ENCODE results near the gene ZFP36L1.

The ZFP36L1 gene

DNA sequence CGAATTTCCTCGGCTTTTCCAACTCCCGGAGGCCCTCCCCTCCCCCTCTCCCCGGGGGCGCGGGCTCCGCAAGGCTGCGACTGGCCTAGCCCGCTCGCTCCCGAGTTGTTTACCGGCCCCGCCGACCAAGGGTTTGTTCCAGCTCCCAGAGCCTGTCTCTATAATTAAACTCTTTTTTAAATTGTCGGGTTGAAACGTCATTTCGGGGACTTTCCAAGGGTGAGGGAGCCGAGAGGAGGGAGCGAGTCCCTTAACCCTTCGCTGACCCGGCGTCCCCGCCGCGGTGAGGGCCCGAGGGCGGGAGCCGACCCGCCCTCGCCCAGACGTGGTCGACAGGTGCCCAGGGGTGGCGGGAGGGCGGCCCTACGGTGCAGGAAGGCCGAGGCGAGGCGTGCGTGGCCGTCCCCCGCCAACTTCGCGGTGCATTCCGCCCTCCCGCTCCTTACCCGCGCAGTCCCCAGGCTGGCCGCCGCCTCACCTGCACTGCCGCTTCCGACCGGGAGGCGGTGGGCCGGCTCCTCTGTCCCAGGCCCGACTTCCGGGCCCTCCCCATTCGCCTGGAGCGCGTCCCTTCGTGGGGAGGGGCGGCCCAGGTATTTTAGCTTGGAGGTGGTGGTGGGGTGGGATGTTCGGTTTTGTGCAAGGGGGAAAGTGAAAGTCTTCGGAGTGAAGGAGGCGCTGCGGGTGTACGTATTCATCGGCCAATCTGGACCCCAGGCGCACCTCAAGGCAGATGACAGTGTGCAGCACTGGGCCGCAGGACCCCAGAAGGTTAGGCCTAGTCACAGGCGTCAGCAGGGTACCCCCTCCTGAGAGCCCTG, 2.9 kb upstream of the ZFP36L1 start:
- peak; percentile 79 for DNase-seq

DNA sequence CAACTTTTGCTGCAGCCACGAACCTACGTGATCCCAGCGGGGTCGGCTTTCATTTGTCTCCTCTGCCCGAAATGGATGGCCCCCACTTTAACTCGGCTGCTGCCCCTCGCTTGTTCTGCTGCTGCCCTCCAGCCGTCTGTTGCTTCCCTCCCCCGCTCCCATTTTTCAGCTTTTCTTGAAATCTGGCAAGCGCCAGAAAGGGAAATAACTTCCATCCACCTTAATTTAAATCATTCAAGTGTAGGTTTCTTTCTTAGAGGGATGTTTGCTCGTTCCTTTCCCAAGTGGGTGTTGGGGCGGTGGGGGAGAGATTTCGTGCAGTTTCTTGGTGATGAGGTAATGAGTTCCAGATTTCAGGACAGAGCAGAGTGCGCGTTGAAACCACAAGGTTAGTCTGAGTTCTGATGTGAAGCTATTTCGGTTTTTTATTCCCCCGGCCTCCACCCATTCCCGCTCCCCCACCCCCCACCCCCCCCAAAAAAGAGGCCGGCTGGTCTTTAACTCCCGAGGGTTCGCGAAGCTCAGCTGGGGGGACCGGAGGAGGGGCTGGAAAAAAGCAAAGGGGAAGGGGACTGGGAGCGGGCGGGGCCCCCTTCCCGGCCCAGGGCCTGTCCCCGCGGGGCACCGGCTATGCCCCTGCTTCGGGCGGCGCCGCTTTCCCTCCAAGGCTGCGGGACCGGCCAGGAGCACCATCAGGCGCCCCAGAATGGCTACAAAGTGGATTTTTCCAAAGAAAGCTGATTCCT, 2.2 kb upstream of the ZFP36L1 start:
- DNase-seq = peak; percentile 99

DNA sequence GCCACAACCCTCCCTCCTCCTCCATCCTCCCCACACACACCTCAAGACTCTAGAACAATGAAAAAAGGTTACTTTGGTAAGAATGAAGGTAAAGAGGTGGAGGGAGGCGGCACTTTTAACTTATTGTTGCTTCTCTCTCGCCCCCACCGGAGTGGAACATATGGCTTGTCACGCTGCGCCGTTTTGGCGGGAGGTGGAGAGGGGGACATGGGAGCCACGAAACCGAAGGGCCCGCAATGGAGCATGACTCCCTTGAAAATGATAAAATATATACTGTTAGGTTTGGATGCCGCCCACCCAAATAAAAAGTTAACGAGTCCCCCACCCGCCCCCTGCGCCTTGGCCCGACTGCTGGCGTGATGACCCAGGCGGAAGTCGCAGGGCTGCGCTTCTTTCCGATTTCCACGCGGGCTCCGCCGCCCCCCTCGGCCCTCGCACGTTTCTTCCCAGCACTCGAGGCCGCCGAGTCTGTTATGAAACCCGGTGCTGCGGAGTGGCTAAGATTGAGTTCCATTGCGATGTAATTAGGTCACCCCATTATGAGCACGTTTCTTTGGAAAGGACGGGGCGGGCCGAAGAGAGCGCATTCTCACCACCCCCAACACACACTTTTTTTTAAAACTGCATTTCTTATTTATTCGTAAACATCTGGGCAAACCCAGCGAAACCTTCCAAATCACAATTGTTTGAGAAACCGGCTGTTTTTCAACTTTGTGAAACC, 1.4 kb upstream of the ZFP36L1 start:
- DNase-seq = peak; percentile 97

DNA sequence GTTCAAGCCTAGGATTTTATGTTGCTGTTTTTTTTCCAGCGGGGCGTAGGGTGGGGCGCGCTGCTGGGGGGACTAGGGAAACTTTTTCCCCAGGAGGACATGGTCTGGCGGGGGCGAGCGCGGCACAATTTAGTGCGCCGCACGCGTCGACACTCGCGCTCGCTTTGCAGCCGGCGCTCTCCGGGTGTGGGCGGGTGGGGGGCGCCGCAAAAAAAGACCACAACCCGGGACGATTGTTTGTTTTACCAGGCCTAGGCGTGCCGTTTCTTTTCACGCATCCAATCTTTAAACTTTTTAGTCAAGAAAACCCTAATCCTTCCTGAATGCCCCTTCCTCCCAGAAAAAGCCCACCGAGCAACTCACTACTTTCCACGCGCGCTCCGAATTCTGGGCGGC, 865 bp upstream of the ZFP36L1 start:
- no peak for DNase-seq

DNA sequence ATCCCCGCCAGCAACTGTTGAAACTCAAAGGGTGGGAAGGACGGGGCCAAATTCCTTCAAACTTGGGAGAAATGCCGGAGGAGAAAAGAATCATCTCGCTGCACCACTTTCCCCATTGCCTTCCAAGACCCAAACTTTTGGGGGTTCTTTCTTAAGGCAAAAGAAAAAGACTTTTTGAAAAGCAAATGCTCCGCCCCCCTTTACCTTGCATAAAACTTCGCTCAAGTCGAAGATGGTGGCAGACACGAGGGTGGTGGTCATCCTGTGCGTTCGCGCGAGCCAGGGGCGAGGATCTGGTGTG, 239 bp downstream of the ZFP36L1 start:
- DNase-seq = no peak

DNA sequence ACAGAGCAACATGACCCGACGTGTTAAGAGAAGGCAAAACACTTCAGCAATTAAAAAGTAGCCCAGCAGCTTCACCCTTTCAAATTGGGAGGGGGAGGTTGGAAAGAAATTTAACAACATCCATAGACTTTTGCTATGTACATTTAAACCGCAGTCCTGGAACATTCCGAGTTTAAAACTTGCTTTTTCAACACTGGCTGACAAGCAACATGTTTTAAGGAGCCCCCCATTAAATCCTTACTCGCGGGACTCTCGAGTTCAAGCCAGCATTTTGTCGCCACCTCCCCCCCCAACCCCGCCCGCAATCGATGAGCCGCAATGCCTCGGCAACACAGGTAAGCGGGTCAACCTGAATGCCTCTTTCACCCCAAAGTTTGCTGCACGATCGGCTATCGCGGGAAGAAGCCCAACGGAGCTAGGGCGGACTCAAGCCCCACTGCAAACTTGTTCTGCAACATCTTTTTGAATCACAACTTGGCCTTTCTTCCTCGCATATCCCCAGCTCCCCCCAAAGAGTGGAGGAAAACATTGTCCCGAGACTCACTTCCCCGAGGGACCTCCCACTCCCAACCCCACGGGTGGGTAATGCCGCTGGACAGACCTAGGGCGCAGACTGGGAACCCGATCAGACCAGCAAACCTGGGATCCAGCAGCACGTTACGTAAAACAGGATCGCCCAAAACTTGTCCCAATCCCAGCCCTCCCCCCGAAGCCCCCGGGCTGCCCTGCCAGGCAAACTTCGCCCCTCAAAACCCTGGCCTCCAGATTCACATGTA, 777 bp downstream of the ZFP36L1 start:
- peak; percentile 10 for DNase-seq

DNA sequence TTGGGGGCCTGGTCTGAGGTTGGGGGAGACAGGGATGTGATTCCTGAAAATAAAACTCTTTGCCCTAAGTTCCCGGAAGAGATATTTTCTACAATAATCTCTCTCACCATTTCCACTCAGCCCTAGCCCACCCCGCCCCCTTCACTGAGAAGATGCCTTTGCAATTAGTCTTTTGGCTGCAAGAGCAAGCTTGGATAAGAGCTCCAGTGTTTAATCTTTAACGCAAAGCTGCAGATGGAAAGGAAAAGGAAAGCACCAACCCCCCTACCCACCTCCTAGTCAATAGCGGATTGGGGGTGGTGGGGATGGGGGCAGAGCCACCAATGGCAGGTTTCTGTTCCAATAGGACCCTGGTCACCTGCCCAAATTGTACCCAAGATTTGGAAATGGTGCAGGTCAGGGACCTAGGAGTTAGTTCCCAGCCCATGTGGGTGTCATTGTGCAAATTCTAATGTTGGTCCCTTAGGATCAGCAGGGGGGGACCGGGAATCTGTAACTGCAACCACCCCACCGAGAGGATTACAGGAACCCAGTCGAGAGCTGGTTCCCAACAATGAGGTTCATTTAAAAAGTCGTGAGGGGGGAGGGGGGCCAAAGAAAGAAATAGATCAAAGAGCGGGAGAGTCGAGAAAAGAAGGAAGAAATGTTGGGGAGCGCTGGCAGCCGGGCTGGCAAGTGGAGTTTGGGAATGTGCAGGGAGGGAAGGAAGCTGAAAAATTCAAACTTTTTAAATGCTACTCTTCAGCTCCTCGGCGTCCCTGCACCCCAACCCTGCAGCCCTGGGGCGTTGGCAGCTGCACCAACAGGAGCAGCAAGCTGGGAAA, 1.6 kb downstream of the ZFP36L1 start:
- DNase-seq = peak; percentile 51

DNA sequence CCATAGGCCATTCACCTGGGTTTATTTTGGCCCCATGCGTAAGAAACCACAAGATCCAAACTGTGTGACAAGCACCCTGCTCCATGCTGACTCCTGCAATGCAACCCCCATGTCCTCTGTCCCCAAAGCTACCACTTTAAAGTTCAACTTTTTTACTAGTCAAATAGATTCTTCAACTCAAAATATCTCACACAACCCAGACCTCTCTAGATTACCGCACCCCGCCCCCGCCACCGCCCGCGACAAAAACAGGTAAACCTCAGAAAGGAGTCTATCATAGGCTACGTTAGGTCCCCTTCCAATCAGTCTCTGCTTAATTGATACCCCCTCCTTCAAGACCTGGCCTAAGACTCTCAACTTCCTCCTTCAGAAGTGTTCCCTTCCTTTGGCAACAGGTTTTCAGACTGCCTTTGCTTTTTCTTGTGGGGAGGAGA, 2.2 kb downstream of the ZFP36L1 start:
- no peak for DNase-seq

DNA sequence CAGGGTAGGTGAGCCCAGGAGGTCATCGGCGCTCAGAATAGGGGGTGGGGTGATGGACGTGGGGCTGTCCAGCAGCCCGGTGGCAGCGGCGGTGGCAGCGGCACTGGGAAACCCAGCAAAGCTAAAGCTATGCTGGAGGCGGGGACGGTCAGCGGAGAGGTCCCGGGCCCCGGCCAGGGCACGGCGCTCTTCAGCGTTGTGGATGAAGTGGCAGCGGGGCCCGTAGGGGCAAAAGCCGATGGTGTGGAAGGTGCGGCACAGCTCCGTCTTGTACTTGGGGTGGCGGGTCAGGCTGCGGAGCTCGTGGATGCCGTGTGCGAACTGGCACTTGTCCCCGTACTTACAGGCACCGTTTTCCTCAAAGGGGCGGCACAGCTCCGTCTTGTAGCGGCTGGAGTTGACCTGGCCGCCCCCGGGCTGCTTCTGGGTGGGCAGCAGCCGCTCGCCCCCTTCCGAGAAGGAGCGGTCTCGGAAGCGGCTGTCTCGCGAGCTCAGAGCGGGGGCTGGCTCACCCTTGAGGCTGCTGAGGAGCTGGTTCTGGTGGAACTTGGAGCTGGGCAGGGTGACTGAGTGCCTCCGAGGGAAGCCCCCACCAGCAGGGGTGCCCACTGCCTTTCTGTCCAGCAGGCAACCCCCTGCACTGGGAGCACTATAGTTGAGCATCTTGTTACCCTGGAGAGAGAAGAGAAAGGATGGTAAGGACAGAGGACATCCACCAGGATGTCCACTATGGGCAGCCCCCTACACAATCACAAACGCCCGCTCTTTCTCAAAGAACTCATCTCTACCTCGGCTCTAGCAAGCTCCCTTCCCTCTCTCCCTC, 2.8 kb downstream of the ZFP36L1 start:
- peak; percentile 25 for DNase-seq

DNA sequence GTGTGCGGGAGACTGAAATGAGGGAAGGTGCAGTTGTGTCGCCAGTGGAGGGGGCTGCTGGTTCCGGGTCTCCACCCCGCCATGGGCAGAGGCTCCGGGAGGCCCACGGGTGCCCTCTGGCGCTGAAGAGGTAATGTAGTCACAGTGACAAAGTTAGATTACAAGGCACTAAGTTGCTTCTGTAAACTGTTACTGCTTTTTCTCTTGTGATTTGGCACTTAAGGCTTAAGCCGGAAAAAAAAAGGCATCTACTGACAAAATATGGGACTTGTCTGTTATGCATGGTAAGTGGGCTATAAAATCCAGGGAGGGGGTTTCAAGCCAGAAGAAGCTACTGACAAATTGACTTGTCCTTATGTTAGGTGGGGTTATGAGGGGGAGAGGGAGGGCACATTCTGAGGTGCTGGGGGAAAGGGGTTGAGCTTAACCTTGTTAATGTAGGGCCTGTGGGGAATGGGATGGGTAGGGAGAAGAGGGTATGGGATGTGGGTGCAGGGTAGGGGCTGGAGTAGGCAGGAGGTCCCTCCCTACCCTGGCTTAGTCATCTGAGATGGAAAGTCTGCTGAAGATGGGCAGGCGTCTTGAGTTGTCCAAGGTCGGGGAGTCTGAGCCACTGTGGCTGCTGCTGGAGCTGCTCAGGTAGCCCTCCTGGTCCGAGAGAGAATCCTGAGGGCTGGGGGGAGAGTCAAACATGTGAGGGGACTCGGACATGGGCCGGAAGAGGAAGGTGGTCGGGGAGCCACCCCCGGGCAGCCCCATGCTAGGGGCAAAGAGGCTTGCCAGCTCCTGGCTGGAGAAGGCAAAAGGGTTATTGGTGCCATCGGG, 3.7 kb downstream of the ZFP36L1 start:
- peak; percentile 78 for DNase-seq

DNA sequence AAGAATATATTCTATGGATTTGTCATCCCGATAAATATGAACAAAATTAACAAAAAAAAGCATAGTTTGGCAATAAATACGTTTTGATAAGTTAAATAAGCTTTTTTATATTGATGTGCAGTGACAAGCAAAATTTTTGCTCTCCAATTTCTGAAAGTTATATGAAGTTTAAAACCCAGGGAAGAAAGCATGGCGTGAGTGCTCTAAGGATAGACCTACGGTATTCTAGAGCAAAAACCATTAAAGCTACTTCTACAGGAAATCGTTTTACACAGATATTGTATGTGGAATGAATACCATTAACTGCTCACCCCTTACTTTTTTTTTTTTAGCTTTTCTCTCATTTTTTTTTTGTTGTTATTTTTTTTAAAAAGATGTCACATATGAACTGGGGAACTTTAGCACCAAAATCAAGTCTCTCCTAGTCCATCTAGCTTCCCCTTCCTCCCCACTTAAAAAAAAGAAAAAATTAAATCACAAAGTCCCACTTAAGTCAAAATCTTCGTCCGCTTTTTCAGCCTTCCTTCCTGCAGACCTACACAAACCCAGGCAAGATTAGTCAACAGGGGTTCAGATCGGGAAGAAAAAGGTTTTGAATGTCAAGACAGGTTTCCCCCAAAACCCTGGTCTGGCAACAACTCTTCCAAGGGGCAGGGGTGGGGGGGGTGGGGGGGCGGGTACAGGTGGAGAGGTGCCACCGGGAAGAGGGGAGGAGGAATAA, 4.4 kb downstream of the ZFP36L1 start:
- DNase-seq = no peak

DNA sequence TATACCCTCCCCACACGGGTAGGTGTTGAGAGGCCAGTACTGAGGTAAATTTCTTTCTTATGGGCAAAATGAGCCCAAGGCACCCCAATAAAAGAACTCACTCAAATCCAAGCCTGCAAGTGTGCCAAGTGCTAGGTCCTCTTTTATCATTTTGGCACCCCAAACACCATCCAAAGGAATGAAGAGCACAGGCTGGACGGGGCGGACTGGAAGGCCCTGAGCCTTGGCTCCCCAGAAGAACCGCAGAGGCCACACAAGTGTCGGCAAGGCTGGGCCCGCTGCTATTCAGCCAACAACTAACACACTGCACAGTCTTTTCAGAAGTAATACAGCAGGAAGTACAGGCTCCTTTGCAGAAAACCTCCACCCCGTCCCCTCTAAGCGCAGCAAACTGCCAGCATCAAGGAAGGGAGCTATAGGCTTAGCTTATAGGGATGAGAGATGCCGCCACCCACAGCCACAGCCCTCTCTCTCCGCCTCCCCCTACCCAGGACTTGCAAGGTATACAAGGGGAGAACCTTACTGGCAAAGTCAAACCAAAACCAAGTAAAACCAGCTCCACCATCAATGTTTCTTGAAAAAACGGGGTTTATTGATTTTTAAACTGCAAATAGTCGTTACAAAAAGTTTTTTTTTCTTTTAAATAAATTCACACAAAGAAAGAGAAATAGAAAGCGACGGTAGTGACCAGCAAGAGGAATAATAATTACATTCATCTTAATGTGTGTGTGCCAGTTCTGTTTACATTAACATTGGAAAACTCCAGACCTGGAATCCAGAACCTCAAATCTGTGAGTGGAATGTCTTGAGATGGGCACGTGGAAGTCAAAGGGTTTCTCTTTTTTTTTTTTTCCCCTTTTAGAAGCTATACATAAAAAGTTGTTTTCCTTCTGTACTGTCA, 5.5 kb downstream of the ZFP36L1 start:
- DNase-seq = peak; percentile 38

DNA sequence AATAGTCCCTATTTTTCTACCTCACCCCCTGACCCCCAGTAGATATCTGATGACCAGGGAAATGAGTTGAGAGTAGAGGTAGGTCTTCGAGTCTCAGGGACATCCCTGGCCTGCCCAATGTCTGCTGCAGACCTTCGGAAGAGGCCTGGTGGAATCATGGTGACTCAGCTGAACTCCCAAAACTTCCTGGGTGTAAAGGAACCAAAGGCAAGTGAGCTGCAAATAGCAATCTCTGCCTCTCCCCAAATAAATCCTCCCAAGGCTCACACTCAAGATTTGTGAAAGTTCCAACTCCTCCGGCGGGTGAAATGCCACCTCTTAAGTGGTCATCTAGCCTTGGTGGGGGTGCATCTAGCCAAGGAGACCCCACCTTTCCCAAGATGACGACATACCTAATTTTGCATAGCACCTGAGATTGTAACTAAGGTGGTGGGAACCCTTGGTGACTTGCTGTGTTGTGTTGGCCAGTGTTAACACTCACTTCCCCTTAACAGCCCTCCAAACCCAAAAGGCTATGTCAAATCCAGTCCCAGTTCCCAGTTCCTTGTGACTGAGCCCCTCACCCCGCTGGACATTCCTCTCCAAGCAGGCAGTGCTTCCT, 6.3 kb downstream of the ZFP36L1 start:
- peak; percentile 76 for DNase-seq

DNA sequence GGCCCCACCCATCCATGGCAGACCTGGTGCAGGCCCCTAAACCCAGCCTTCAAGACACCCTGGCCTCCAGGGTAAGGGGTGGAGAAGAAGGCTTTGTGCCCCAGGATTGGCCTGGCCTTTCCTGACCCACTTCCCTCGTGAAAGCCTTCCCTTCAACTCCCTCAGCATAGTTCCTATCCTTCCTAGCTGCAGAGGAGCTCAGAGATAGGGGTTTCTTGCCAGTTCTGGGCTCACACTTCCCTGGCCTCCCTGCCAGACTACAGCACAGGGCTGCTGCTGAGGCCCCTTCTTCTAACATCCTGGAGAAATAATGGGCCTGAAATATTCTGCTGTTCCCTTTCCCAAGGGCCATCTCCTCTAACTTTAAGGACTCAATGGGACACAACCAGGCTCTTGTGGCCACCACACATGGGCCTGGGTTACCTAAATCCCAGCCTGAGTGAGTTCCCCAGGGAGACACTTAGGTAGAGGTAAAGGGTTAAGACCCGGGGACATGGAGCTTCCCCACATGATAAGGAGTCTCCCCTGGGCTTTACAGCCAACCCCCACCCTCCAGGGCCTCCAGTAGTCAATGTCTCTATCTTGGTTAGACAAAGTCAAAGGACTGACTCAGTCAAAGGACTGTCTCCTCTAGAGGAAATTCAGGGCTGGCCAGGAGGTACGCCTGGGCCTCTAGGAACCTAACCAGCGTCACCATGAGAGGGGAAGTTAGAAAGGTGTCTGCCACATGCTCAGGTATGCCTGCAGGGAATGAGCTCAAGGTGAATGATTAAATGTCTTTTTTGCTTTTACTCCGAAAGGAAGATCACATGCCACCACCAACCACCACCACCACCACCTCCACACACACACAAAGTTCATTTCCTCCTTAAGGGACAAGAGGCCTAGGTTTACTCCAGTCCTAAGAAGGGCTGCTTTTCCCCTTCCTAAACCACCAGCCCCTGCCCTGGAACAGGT, 7.1 kb downstream of the ZFP36L1 start:
- DNase-seq = peak; percentile 77

DNA sequence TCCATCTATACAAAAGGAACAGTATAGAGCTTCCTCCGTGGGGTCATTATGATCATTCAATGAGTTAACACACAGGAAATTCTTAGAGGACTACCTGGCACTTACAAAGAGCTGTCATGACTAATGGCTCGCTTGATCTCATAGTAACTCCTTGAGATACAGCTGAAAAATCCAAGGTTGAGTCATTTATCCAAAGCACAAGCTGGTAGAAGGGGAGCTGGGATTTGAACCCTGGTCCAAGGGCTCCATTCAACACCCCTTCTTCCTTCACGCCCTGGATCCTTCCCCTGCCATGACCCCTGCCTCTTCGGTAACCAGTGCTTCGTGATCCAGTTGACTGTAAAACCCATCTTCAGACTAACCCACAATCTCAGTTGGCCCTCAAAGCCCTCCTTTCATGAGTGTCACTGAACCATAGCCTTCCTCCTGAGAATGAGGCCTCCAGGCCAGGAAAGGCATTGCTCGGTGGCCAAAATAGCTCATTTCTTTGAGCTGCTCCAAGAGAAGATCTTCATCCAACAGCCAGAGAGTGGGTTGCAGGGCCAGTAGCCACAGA, 7.8 kb downstream of the ZFP36L1 start:
- DNase-seq = peak; percentile 85

Measured in fibroblast of skin of abdomen (primary cell).